ENCODE data around the gene GLG1.
"Not testable (repeated sequence)": the region's sequence is repeated elsewhere in the genome, so short reads cannot be mapped to it uniquely, and the experiment has no call there.

DNA sequence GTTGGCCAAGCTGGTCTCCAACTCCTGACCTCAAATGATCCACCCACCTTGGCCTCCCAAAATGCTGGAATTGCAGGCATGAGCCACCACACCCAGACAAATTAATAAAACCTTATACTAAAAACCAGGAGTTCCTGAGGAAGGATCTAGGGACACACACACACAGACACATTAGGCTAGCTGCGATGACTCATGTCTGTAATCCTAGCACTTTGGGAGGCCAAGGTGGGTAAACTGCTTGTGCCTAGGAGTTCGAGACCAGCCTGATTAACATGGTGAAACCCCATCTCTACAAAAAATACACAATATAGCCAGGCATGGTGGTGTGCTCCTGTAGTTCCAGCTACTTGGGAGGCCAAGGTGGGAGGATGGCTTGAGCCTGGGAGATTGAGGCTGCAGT, 46.0 kb upstream of the GLG1 start:
- TF ChIP-seq CTCF (IDR thresholded peaks at IDR 0.05; ENCODE audit: low read depth, low read length, missing input control); JUND (IDR thresholded peaks at IDR 0.05); ZBTB33 (IDR thresholded peaks at IDR 0.05); GABPA (IDR thresholded peaks at IDR 0.05 in 1 of 2, conservative IDR thresholded peaks at IDR 0.05 in 1 of 2); YY1 (IDR thresholded peaks at IDR 0.05); TAF1 (conservative IDR thresholded peaks at IDR 0.05); RAD21 (IDR thresholded peaks at IDR 0.05); ATF3 (IDR thresholded peaks at IDR 0.05); REST (IDR thresholded peaks at IDR 0.05); FOXA1 (IDR thresholded peaks at IDR 0.05); SP1 (IDR thresholded peaks at IDR 0.05); EGR1 (IDR thresholded peaks at IDR 0.05; ENCODE audit: low read depth in 2 of 2); MAX (IDR thresholded peaks at IDR 0.05): not testable (repeated sequence)
